ENCODE results near the gene CFL1. TPM values are rescaled to one million over a fixed set of nuclear protein-coding genes. Genes with fewer than 3 reads are reported as not detected.

The CFL1 gene
- total and polyA plus RNA-seq, 10 of the 15 experiments (the other 5 are each of a cell fraction or from before 2014, with no cell fraction given) = 164 to 2,994 (median 1,500) TPM

- TF ChIP-seq IRF5 (IDR thresholded peaks at IDR 0.05; ENCODE audit: borderline replicate concordance) = no peak
- TF ChIP-seq ZNF24 (IDR thresholded peaks at IDR 0.05) = no peak
- TF ChIP-seq SREBF1 (IDR thresholded peaks at IDR 0.05; ENCODE audit: low read length) = no peak
- TF ChIP-seq YY1 (IDR thresholded peaks at IDR 0.05; ENCODE audit: low read depth, low read length) = no peak
Measured at GRCh38 chr11:65873318-65874156, 15.6 kb upstream of the CFL1 start (continued).

- ChIA-PET POLR2A (interaction anchor here (0.6 to 4.5 kb wide), 8 partner anchors 12 to 397 kb away, joined by 3 to 44 read pairs (median 12); partner anchors contain the start of genes CCDC85B, FIBP and MUS81), SMC1A (ENCODE audit: uncharacterized antibody, unreplicated experiment) (interaction anchor here (2.1 kb wide), 1 partner anchor 14 kb away, joined by 13 read pairs; the partner anchor contains the start of genes CFL1 and MUS81), RAD21 (ENCODE audit: unreplicated experiment) (interaction anchor here (0.6 to 2.0 kb wide), 4 partner anchors 13 to 116 kb away, joined by 3 to 21 read pairs (median 4); partner anchors contain the start of gene FIBP), CTCF (interaction anchor here (1.8 to 4.5 kb wide), 6 partner anchors 12 to 18 kb away, joined by 7 to 66 read pairs (median 22); partner anchors contain the start of genes CCDC85B, CFL1, FIBP and MUS81)
- peaks cover 11% of the 10 kb centered on the region for H3K4me1 ChIP-seq (ENCODE audit: control insufficient read depth, insufficient read depth, low read length)
- H3K79me2 ChIP-seq (ENCODE audit: control insufficient read depth, insufficient read depth, low read length) = no peaks in the 10 kb centered on the region
- intact Hi-C loops (cut with micrococcal nuclease; ENCODE audit: unreplicated experiment) = no loop called here
- H3K9ac ChIP-seq (ENCODE audit: control insufficient read depth, insufficient read depth, low read length) = peak within 1 kb of the TSS; percentile 82
- DNase-seq (ENCODE audit: low read depth, low spot score) = no peak
- no peaks in the 10 kb centered on the region for H3K9me3 ChIP-seq (replicated peaks; ENCODE audit: control insufficient read depth, insufficient read depth, low read length)
- H3K36me3 ChIP-seq (ENCODE audit: control insufficient read depth in 2 of 2, insufficient read depth in 2 of 2, low read length in 1 of 2) = peaks cover 0 to 3% of the 10 kb centered on the region in 2 experiments; a peak in 2 of 4 replicates
- peak within 1 kb of the TSS; percentile 87 for H3K4me3 ChIP-seq
- ATAC-seq = no peak
- H3K27ac ChIP-seq (ENCODE audit: control insufficient read depth, insufficient read depth) = peak within 1 kb of the TSS; percentile 51
- TSS peak; percentile 96 for BruUV-seq (replicated peaks)
- peak within 1 kb of the TSS; percentile 73 for H2AFZ ChIP-seq (ENCODE audit: control insufficient read depth, low read depth, low read length)
- no peaks in the 10 kb centered on the region for H4K20me1 ChIP-seq (ENCODE audit: control insufficient read depth, insufficient read depth)
- FAIRE-seq = no peak
- H3K27me3 ChIP-seq (replicated peaks in 1 of 2; ENCODE audit: control insufficient read depth in 2 of 2, insufficient read depth in 2 of 2, low read length in 1 of 2) = no peaks in the 10 kb centered on the region
- in situ Hi-C loops (cut with MboI) = loop anchor here (25.0 kb wide), 1 partner anchor 1635 kb away; the partner anchor contains the start of genes DNAJC4, FKBP2, NUDT22 and PPP1R14B
- H3K4me2 ChIP-seq (ENCODE audit: control insufficient read depth, insufficient read depth) = peak within 1 kb of the TSS; percentile 96
- WGBS (ENCODE audit: insufficient coverage, insufficient replicate concordance, low lambda C conversion rate, missing lambda C conversion rate) = 3% methylated on average over 31 of the region's 69 CpGs
- TF ChIP-seq ELK1 (IDR thresholded peaks at IDR 0.05; ENCODE audit: low read depth, low read length) (no peak), MYB (IDR thresholded peaks at IDR 0.05; ENCODE audit: borderline replicate concordance, low read depth, low read length) (no peak), TAF1 (IDR thresholded peaks at IDR 0.05; ENCODE audit: borderline replicate concordance, low read depth, low read length) (no peak), ZBTB40 (IDR thresholded peaks at IDR 0.05; ENCODE audit: borderline replicate concordance) (0 out of 2 replicates have a peak, but pooled peaks have one; percentile 45)
Measured at GRCh38 chr11:65872586-65873317, 14.8 kb upstream of the CFL1 start, which contains the start of gene EFEMP2. EFEMP2 (minus strand) TSS chr11:65872800; CDS start chr11:65872354, 446 bp downstream.

Data from GM12878 (cell line).